Measurements from ENCODE around the gene PPIF.

PPIF gene

DNA sequence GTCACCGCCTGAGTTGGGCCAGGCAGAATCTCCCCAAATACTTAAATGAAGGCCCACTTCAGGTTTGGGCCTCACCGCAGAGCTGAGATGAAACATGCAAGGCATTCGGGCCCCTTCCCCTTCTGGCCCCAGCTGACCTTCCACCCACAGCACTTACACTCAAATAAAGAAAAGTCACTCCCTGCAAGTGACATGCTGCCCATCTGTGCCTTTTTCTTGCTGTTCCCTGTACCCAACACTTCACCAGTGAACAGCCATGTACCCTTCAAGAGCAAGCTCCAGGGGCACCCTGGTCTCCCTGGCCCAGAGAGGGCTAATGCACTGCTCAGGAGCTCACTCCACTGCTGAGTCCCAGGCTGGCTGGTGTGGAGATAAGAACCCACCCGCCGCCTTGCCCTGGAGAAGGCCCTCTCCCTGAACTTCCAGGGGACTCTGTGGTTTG is 57.4 kb downstream of the PPIF start:
- DNase-seq, result no peak

All from suppressor macrophage treated with lipopolysaccharide for 4 hours (primary cell).